Karpas-422 (cell line): Measurements from ENCODE around the gene RXFP3. TPM values are rescaled to one million over a fixed set of nuclear protein-coding genes. Genes with fewer than 3 reads are reported as not detected.

Experiments used
- DNase-seq: peaks from one replicate; pipeline ENCODE4 v3.0.0-alpha.2; 2015
- H2AFZ ChIP-seq: fragments of 200-600 bp; sonication (generic); 2 replicates; pipeline ENCODE4 v1.6.1; 2014; ENCODE audit warnings: antibody characterized with exemption, low read length, mixed read lengths
- H3K27ac ChIP-seq: fragments of 200-600 bp; sonication (generic); 2 replicates; pipeline ENCODE4 v1.5.1; 2014; ENCODE audit warnings: mild to moderate bottlenecking, low read length, moderate library complexity
- H3K27me3 ChIP-seq: fragments of 200-600 bp; sonication (generic); 2 replicates; pipeline ENCODE4 v1.6.1; 2014; ENCODE audit warnings: low read length, mixed read lengths
- H3K36me3 ChIP-seq: fragments of 200-600 bp; sonication (generic); 2 replicates; pipeline ENCODE4 v1.6.1; 2014; ENCODE audit warnings: low read length, mixed read lengths; ENCODE audit not compliant: insufficient read depth
- H3K4me1 ChIP-seq: fragments of 200-600 bp; sonication (generic); 2 replicates; pipeline ENCODE4 v1.6.1; 2014; ENCODE audit warnings: mild to moderate bottlenecking, low read length, mixed read lengths
- H3K4me2 ChIP-seq: fragments of 200-600 bp; sonication (generic); 2 replicates; pipeline ENCODE4 v1.6.1; 2014; ENCODE audit warnings: low read length, low read depth, mild to moderate bottlenecking; ENCODE audit not compliant: poor library complexity, severe bottlenecking
- H3K4me3 ChIP-seq: fragments of 200-600 bp; sonication (generic); 2 replicates; pipeline ENCODE4 v1.5.1; 2014; ENCODE audit warnings: mild to moderate bottlenecking, antibody characterized with exemption, low read length, mixed read lengths
- H3K79me2 ChIP-seq: fragments of 200-600 bp; sonication (generic); 2 replicates; pipeline ENCODE4 v1.6.1; 2014; ENCODE audit warnings: mild to moderate bottlenecking, low read length, mixed read lengths
- H3K9ac ChIP-seq: fragments of 200-600 bp; sonication (generic); 2 replicates; pipeline ENCODE4 v1.6.0; 2014; ENCODE audit warnings: low read length
- H3K9me2 ChIP-seq: fragments of 200-600 bp; sonication (generic), shearing (Covaris generic); replicated peaks from 2 replicates; pipeline ENCODE4 v1.6.0; 2014; ENCODE audit warnings: mild to moderate bottlenecking, low read length, moderate library complexity; ENCODE audit not compliant: insufficient read depth
- H3K9me3 ChIP-seq: fragments of 300-700, 200-600 bp; sonication (generic); 2 replicates; pipeline ENCODE4 v1.6.1; 2014; ENCODE audit warnings: low read length, mixed read lengths
- H4K20me1 ChIP-seq: fragments of 200-600 bp; sonication (generic); 2 replicates; pipeline ENCODE4 v1.6.1; 2014; ENCODE audit warnings: mild to moderate bottlenecking, antibody characterized with exemption, low read length, low read depth; ENCODE audit not compliant: insufficient read depth
- total RNA-seq: library from RNA; depleted of rRNA; stranded (reverse); fragments of >200 nt; shearing (Covaris generic); gene quantifications from 2 replicates; pipeline ENCODE4 v1.2.3, GENCODE V29; 2014; ENCODE audit warnings: low replicate concordance

The RXFP3 gene
- total RNA-seq, 1 experiment from 2014 or later = not detected

GRCh38 chr5:33928283-33928682, 7.9 kb upstream of the RXFP3 start:
- no peaks in the 10 kb centered on the region for H3K9me2 ChIP-seq
- peaks cover 9% of the 10 kb centered on the region for H3K4me1 ChIP-seq
- no peaks in the 10 kb centered on the region for H3K79me2 ChIP-seq
- no peaks in the 10 kb centered on the region for H3K9me3 ChIP-seq
- no peaks in the 10 kb centered on the region for H3K27me3 ChIP-seq
- no peak overlapping the region for H3K27ac ChIP-seq
- H3K36me3 ChIP-seq = no peaks in the 10 kb centered on the region
- no peak overlapping the region for H3K4me3 ChIP-seq
- H3K4me2 ChIP-seq = no peak overlapping the region
- no peak overlapping the region for H2AFZ ChIP-seq
- no peaks in the 10 kb centered on the region for H4K20me1 ChIP-seq
- no peak for DNase-seq
- H3K9ac ChIP-seq = no peak overlapping the region

- no peak overlapping the region for H3K4me2 ChIP-seq
- no peak overlapping the region for H3K27ac ChIP-seq
- H3K9me2 ChIP-seq = no peaks in the 10 kb centered on the region
- H4K20me1 ChIP-seq = no peaks in the 10 kb centered on the region
- no peaks in the 10 kb centered on the region for H3K79me2 ChIP-seq
- H3K4me1 ChIP-seq = peaks cover 9% of the 10 kb centered on the region
- no peak overlapping the region for H3K9ac ChIP-seq
- no peak overlapping the region for H3K4me3 ChIP-seq
- H3K9me3 ChIP-seq = no peaks in the 10 kb centered on the region
- H2AFZ ChIP-seq = no peak overlapping the region
- DNase-seq = no peak
- H3K36me3 ChIP-seq = no peaks in the 10 kb centered on the region
- H3K27me3 ChIP-seq = no peaks in the 10 kb centered on the region
Observed at GRCh38 chr5:33929925-33930690, 6.1 kb upstream of the RXFP3 start.

- Histone ChIP-seq H3K27ac (no peak overlapping the region), H3K79me2 (no peaks in the 10 kb centered on the region), H3K27me3 (no peaks in the 10 kb centered on the region), H2AFZ (no peak overlapping the region), H4K20me1 (no peaks in the 10 kb centered on the region), H3K4me1 (peaks cover 9% of the 10 kb centered on the region), H3K9me2 (no peaks in the 10 kb centered on the region), H3K9me3 (no peaks in the 10 kb centered on the region), H3K36me3 (no peaks in the 10 kb centered on the region), H3K9ac (no peak overlapping the region), H3K4me3 (no peak overlapping the region), H3K4me2 (no peak overlapping the region)
- DNase-seq = no peak
Observed at GRCh38 chr5:33931136-33931535, 5.0 kb upstream of the RXFP3 start.

- Histone ChIP-seq H3K9ac (no peak overlapping the region), H3K4me1 (no peaks in the 10 kb centered on the region), H4K20me1 (no peaks in the 10 kb centered on the region), H3K4me2 (no peak overlapping the region), H2AFZ (no peak overlapping the region), H3K27ac (no peak overlapping the region), H3K36me3 (no peaks in the 10 kb centered on the region), H3K79me2 (no peaks in the 10 kb centered on the region), H3K9me2 (no peaks in the 10 kb centered on the region), H3K9me3 (no peaks in the 10 kb centered on the region), H3K27me3 (no peaks in the 10 kb centered on the region), H3K4me3 (no peak overlapping the region)
- no peak for DNase-seq
Observed at GRCh38 chr5:33933723-33934169, 2.4 kb upstream of the RXFP3 start.

GRCh38 chr5:33934176-33934575, 2.0 kb upstream of the RXFP3 start:
- Histone ChIP-seq H3K9me2 (no peaks in the 10 kb centered on the region), H3K36me3 (no peaks in the 10 kb centered on the region), H3K27ac (no peak overlapping the region), H3K4me3 (no peak overlapping the region), H3K27me3 (no peaks in the 10 kb centered on the region), H3K4me2 (no peak overlapping the region), H3K4me1 (no peaks in the 10 kb centered on the region), H4K20me1 (no peaks in the 10 kb centered on the region), H3K9me3 (no peaks in the 10 kb centered on the region), H2AFZ (no peak overlapping the region), H3K79me2 (no peaks in the 10 kb centered on the region), H3K9ac (no peak overlapping the region)
- no peak for DNase-seq

GRCh38 chr5:33936004-33936380, 194 bp upstream of the RXFP3 start:
- no peak overlapping the region for H2AFZ ChIP-seq
- H3K4me3 ChIP-seq = no peak overlapping the region
- no peak overlapping the region for H3K9ac ChIP-seq
- no peaks in the 10 kb centered on the region for H3K79me2 ChIP-seq
- no peaks in the 10 kb centered on the region for H3K9me2 ChIP-seq
- DNase-seq = no peak
- H3K27me3 ChIP-seq = no peaks in the 10 kb centered on the region
- H3K9me3 ChIP-seq = no peaks in the 10 kb centered on the region
- H3K27ac ChIP-seq = no peak overlapping the region
- H3K36me3 ChIP-seq = no peaks in the 10 kb centered on the region
- no peak overlapping the region for H3K4me2 ChIP-seq
- H3K4me1 ChIP-seq = no peaks in the 10 kb centered on the region
- no peaks in the 10 kb centered on the region for H4K20me1 ChIP-seq

- Histone ChIP-seq H4K20me1 (no peaks in the 10 kb centered on the region), H3K27me3 (no peaks in the 10 kb centered on the region), H3K36me3 (no peaks in the 10 kb centered on the region), H3K9ac (no peak overlapping the region), H3K27ac (no peak overlapping the region), H3K4me1 (no peaks in the 10 kb centered on the region), H3K79me2 (no peaks in the 10 kb centered on the region), H3K9me3 (no peaks in the 10 kb centered on the region), H2AFZ (no peak overlapping the region), H3K4me3 (no peak overlapping the region), H3K4me2 (no peak overlapping the region), H3K9me2 (no peaks in the 10 kb centered on the region)
- DNase-seq = no peak
Observed at GRCh38 chr5:33937017-33937706, 976 bp downstream of the RXFP3 start.

- Histone ChIP-seq H3K4me3 (no peak overlapping the region), H3K79me2 (no peaks in the 10 kb centered on the region), H3K9ac (no peak overlapping the region), H3K27ac (no peak overlapping the region), H4K20me1 (no peaks in the 10 kb centered on the region), H3K9me2 (no peaks in the 10 kb centered on the region), H3K4me2 (no peak overlapping the region), H3K27me3 (no peaks in the 10 kb centered on the region), H3K9me3 (no peaks in the 10 kb centered on the region), H3K4me1 (no peaks in the 10 kb centered on the region), H2AFZ (no peak overlapping the region), H3K36me3 (no peaks in the 10 kb centered on the region)
- DNase-seq = no peak
Observed at GRCh38 chr5:33937707-33938506, 1.7 kb downstream of the RXFP3 start.
